Loucy (cell line): ENCODE measurements around the gene TRIM56.
"Not testable (repeated sequence)": the region's sequence is repeated elsewhere in the genome, so short reads cannot be mapped to it uniquely, and the experiment has no call there.

Experiments used
- H2AFZ ChIP-seq: fragments of 200-600 bp; sonication (generic); 2 replicates; pipeline ENCODE4 v1.6.0; 2016; ENCODE audit warnings: antibody characterized with exemption, mild to moderate bottlenecking, low read length, moderate library complexity
- H3F3A ChIP-seq: fragments of 200-600 bp; 2 replicates; pipeline ENCODE4 v1.6.0; 2016; ENCODE audit warnings: antibody characterized with exemption, low read depth, mild to moderate bottlenecking
- H3K27me3 ChIP-seq: fragments of 200-600 bp; sonication (generic); 2 replicates; pipeline ENCODE4 v1.6.1; 2014; ENCODE audit warnings: low read length, mild to moderate bottlenecking; ENCODE audit not compliant: insufficient read depth, poor library complexity, severe bottlenecking
- H3K36me3 ChIP-seq: fragments of 200-600 bp; sonication (generic); 2 replicates; pipeline ENCODE4 v1.6.1; 2016; ENCODE audit warnings: low read length; ENCODE audit not compliant: insufficient read depth
- H3K4me1 ChIP-seq: fragments of 200-600 bp; sonication (generic); 2 replicates; pipeline ENCODE4 v1.5.1; 2014; ENCODE audit warnings: low read length, mild to moderate bottlenecking; ENCODE audit not compliant: insufficient read depth, poor library complexity, severe bottlenecking
- H3K4me2 ChIP-seq: fragments of 200-600 bp; sonication (generic); 2 replicates; pipeline ENCODE4 v1.6.0; 2014; ENCODE audit warnings: antibody characterized with exemption, low read length, low read depth, mild to moderate bottlenecking; ENCODE audit not compliant: poor library complexity, severe bottlenecking
- H3K4me3 ChIP-seq: fragments of 200-600 bp; sonication (generic); 2 replicates; pipeline ENCODE4 v1.5.1; 2014; ENCODE audit warnings: low read length, mild to moderate bottlenecking, mixed read lengths; ENCODE audit not compliant: poor library complexity, severe bottlenecking
- H3K79me2 ChIP-seq: fragments of 200-600 bp; sonication (generic); 2 replicates; pipeline ENCODE4 v1.6.1; 2014; ENCODE audit warnings: low read length; ENCODE audit not compliant: insufficient read depth
- H3K9ac ChIP-seq: fragments of 200-600 bp; sonication (generic); 2 replicates; pipeline ENCODE4 v1.6.0; 2014; ENCODE audit warnings: mild to moderate bottlenecking, low read depth, low read length, moderate library complexity; ENCODE audit not compliant: poor library complexity, severe bottlenecking
- H3K9me2 ChIP-seq: fragments of 200-600 bp; sonication (generic); replicated peaks from 2 replicates; pipeline ENCODE4 v1.6.1; 2016; ENCODE audit warnings: low read depth, low read length, mixed read lengths
- H3K9me3 ChIP-seq: fragments of 200-600 bp; sonication (generic); 2 replicates; pipeline ENCODE4 v1.6.1; 2014; ENCODE audit warnings: mild to moderate bottlenecking, antibody characterized with exemption, low read length, low read depth; ENCODE audit not compliant: insufficient read depth
- H4K20me1 ChIP-seq: fragments of 200-600 bp; sonication (generic); 2 replicates; pipeline ENCODE4 v1.6.0; 2014; ENCODE audit warnings: antibody characterized with exemption, low read length, mild to moderate bottlenecking; ENCODE audit not compliant: insufficient read depth, poor library complexity, severe bottlenecking
- EZH2phosphoT487 ChIP-seq: fragments of 200-600 bp; IDR thresholded peaks from 2 replicates; pipeline ENCODE4 v1.6.1; 2018; ENCODE audit warnings: antibody characterized with exemption, mild to moderate bottlenecking, moderate library complexity, borderline replicate concordance
- TF ChIP-seq, protein P1 (sequence below): fragments of 200-600 bp; sonication (generic); conservative IDR thresholded peaks from 2 replicates; pipeline ENCODE4 v1.5.1; 2014; ENCODE audit warnings: mild to moderate bottlenecking, antibody characterized with exemption, low read length

TRIM56 gene

DNA sequence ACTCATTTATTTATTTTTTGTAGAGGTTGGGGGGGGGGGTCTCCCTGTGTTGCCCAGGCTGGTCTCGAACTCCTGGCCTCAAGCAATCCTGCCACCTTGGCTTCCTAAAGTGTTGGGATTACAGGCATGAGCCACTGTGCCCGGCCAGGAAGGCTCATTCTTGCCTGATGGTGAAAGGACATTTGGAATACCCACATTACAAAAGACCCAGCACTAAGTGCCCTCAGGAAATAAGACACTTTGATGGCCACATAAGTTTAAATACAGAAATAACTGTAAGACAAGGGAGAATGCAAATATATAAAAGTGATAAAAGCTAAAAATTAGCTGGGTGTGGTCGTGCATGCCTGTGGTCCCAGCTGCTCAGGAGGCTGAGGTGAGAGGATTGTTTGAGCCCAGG is 33.6 kb downstream of the TRIM56 start:
- H3K9me2 ChIP-seq, result no peaks in the 10 kb centered on the region
- no peaks in the 10 kb centered on the region for H3K27me3 ChIP-seq
- no peak overlapping the region for H3K4me2 ChIP-seq
- no peak for TF ChIP-seq EZH2phosphoT487
- TF ChIP-seq, protein P1, sequence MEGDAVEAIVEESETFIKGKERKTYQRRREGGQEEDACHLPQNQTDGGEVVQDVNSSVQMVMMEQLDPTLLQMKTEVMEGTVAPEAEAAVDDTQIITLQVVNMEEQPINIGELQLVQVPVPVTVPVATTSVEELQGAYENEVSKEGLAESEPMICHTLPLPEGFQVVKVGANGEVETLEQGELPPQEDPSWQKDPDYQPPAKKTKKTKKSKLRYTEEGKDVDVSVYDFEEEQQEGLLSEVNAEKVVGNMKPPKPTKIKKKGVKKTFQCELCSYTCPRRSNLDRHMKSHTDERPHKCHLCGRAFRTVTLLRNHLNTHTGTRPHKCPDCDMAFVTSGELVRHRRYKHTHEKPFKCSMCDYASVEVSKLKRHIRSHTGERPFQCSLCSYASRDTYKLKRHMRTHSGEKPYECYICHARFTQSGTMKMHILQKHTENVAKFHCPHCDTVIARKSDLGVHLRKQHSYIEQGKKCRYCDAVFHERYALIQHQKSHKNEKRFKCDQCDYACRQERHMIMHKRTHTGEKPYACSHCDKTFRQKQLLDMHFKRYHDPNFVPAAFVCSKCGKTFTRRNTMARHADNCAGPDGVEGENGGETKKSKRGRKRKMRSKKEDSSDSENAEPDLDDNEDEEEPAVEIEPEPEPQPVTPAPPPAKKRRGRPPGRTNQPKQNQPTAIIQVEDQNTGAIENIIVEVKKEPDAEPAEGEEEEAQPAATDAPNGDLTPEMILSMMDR, result no peak
- no peak overlapping the region for H3K4me3 ChIP-seq
- peaks cover 3% of the 10 kb centered on the region for H3K4me1 ChIP-seq
- H3K79me2 ChIP-seq, result no peaks in the 10 kb centered on the region
- H2AFZ ChIP-seq, result no peak overlapping the region
- H3F3A ChIP-seq, result no peaks in the 10 kb centered on the region
- no peak overlapping the region for H3K9ac ChIP-seq
- H3K9me3 ChIP-seq, result no peaks in the 10 kb centered on the region
- no peaks in the 10 kb centered on the region for H3K36me3 ChIP-seq
- no peaks in the 10 kb centered on the region for H4K20me1 ChIP-seq

DNA sequence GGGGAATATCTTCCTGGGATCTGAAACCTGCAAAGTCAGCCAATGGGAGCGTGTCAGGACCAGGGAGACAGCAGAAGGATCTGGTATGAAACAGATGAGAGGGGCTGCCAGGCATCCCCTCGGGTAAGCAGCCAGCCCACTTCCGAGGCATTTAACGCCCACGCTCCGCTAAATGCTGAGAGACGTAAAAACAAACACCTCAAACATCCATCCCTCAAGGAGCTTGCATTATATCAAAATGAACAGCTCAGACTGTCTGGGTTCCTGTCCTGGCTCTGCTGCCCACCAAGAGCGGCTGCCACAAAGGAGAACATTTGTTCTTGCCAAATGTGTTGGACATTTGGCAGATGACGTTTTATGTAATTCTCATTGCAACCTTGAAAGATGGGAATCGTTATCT is 34.6 kb downstream of the TRIM56 start:
- Histone ChIP-seq H4K20me1 (no peaks in the 10 kb centered on the region), H3K9me2 (no peaks in the 10 kb centered on the region), H3K27me3 (no peaks in the 10 kb centered on the region)

DNA sequence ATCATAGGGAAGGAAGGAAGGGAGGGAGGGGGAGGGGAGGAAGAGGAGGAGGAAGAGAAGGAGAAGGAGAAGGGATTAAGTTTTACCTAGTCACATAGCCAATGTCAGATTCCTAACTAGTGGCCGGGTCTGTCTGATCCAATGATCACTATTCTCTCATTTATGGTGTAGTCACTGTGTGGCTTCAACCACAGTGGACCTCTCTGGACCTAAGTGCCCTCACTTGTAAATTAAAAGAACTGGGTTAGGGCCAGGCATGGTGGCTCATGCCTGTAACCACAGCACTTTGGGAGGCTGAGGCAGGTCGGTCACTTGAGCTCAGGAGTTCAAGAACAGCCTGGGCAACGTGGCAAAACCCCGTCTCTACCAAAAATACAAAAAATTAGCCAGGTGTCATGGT is 35.0 kb downstream of the TRIM56 start:
- TF ChIP-seq, protein P1, result no peak
- TF ChIP-seq EZH2phosphoT487, result no peak

More for the DNA sequence above, 34.6 kb downstream of the TRIM56 start:
- H3K79me2 ChIP-seq, result no peaks in the 10 kb centered on the region
- H3K4me3 ChIP-seq, result no peak overlapping the region
- H3K9me3 ChIP-seq, result no peaks in the 10 kb centered on the region
- TF ChIP-seq, protein P1, result no peak
- no peak for TF ChIP-seq EZH2phosphoT487
- no peaks in the 10 kb centered on the region for H3F3A ChIP-seq
- no peaks in the 10 kb centered on the region for H3K36me3 ChIP-seq
- no peak overlapping the region for H3K4me2 ChIP-seq
- peaks cover 13% of the 10 kb centered on the region for H3K4me1 ChIP-seq
- H3K9ac ChIP-seq, result no peak overlapping the region
- H2AFZ ChIP-seq, result no peak overlapping the region

DNA sequence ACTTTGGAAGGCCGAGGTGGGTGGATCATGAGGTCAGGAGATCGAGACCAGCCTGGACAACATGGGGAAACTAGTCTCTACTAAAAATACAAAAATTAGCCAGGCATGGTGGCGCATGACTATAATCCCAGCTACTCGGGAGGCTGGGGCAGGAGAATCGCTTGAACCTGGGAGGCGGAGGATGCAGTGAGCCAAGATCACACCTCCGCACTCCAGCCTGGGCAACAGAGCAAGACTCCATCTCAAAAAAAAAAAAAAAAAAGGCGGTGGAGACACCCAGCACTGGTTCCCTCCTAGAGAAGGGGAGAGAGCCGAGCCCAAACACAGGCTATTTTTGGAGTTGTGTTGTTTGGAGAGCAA is 36.3 kb downstream of the TRIM56 start:
- H3F3A ChIP-seq, H3K9ac ChIP-seq, H3K9me3 ChIP-seq, H4K20me1 ChIP-seq, H3K9me2 ChIP-seq, H3K27me3 ChIP-seq, H3K4me2 ChIP-seq, H2AFZ ChIP-seq, H3K4me3 ChIP-seq, H3K79me2 ChIP-seq, H3K36me3 ChIP-seq: not testable (repeated sequence)
- H3K4me1 ChIP-seq, result peaks cover 28% of the 10 kb centered on the region

More for the DNA sequence above, 35.0 kb downstream of the TRIM56 start:
- no peaks in the 10 kb centered on the region for H3K27me3 ChIP-seq
- H3K9ac ChIP-seq, result no peak overlapping the region
- H3K4me3 ChIP-seq, result no peak overlapping the region
- peaks cover 18% of the 10 kb centered on the region for H3K4me1 ChIP-seq
- H3K79me2 ChIP-seq, result no peaks in the 10 kb centered on the region
- H3K36me3 ChIP-seq, result no peaks in the 10 kb centered on the region
- no peak overlapping the region for H2AFZ ChIP-seq
- H3K9me3 ChIP-seq, result no peaks in the 10 kb centered on the region
- H3K9me2 ChIP-seq, result no peaks in the 10 kb centered on the region
- H3K4me2 ChIP-seq, result no peak overlapping the region
- no peaks in the 10 kb centered on the region for H4K20me1 ChIP-seq
- H3F3A ChIP-seq, result no peaks in the 10 kb centered on the region
